Cardiac fibroblast (primary cell): ENCODE results near the gene ZNF529.

Experiments used
- DNase-seq, 2 donors: peaks; one replicate each; pipeline versions ENCODE4 v3.0.0 to v3.0.0-alpha.2; 2010; ENCODE audit warnings: low read depth in 2 of 2
- H3K4me3 ChIP-seq, 2 donors: replicated peaks in 1 of 2; 1 replicate in 1 of 2; 2 replicates in 1 of 2; pipeline ENCODE4 v1.5.1; 2011; ENCODE audit warnings: low read depth in 2 of 2, low read length in 2 of 2, mild to moderate bottlenecking in 2 of 2, moderate library complexity in 1 of 2
- TF ChIP-seq, protein P1 (sequence below): IDR thresholded peaks from one replicate; pipeline ENCODE4 v1.5.1; 2011; ENCODE audit warnings: low read depth, mild to moderate bottlenecking, low read length, inconsistent platforms

Gene ZNF529

DNA sequence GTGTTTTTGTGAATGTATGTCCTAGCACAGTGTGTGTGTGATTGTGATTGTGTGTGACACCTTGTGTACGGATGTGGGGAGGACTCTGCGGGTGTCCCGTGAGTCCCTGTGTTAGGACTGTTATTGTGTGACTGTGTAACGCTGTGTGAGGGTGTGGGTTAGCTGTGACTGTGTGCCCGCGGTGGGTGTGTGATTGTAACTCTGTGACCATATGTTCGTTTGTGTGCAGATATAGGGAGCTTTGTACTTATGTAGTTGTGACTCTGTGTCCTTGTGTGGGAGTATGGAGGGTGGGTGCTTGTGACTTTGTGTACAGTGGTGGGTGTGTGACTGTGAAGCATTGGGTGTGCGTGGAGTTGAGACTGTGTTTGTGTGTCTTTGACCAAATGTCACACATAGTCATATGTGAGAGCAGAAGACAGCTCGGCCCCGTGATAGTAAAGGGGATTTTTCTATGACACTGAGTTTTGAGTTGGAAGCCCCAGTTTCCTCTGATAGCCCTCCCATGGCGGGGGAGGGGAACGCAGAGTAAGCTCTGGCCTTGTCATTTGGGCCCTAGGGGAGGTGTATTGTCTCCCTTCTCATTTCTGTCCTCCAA lies 44.1 kb downstream of the ZNF529 start:
- peak overlapping the region; percentile 66 to 76 for H3K4me3 ChIP-seq
- DNase-seq = no peak
- TF ChIP-seq, protein P1, sequence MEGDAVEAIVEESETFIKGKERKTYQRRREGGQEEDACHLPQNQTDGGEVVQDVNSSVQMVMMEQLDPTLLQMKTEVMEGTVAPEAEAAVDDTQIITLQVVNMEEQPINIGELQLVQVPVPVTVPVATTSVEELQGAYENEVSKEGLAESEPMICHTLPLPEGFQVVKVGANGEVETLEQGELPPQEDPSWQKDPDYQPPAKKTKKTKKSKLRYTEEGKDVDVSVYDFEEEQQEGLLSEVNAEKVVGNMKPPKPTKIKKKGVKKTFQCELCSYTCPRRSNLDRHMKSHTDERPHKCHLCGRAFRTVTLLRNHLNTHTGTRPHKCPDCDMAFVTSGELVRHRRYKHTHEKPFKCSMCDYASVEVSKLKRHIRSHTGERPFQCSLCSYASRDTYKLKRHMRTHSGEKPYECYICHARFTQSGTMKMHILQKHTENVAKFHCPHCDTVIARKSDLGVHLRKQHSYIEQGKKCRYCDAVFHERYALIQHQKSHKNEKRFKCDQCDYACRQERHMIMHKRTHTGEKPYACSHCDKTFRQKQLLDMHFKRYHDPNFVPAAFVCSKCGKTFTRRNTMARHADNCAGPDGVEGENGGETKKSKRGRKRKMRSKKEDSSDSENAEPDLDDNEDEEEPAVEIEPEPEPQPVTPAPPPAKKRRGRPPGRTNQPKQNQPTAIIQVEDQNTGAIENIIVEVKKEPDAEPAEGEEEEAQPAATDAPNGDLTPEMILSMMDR = no peak

DNA sequence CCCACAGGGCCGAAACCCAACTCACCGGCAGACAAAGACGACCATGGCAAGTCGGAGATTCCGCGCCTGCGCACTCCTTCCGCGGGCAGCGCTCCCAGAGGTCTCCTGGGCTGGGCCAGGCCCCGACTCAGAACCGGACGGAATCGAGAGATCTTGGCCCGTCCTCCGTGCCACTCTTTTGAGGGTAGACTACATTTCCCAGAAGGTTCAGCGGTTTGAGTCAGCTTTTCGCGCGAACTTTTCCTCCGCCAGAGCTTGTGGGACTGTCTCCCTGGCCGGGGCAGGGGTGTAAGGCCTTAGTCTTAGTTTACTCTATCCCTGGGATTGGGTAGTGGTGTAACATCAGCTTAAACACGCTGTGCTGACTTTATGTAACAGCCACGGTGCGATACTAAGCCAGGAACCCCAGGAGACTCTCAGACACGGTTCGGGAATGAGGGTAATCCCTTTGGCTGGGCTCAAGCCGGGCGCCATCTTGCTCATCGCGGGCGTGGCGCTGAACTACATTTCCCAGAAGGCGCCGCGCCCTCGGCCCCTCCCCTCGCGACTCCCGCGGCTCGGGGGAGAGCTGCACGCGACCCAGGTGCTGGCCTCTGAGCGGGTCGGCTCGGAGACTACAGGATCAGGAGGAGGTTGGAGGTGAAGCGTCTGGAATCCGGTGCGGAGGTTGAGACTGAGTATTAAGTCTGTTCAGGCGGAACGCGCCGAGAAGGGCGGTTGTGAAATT lies 44.7 kb downstream of the ZNF529 start, which contains the start of gene ZNF260:
Gene ZNF260, minus strand, starts transcription at position 78 of the 727 bp plus-strand sequence. CDS start 13,033 bp downstream, outside the sequence.
- DNase-seq = peak; percentile 98 to 99
- peak within 1 kb of the TSS; percentile 66 to 76 for H3K4me3 ChIP-seq
- TF ChIP-seq, protein P1 = peak; percentile 6

DNA sequence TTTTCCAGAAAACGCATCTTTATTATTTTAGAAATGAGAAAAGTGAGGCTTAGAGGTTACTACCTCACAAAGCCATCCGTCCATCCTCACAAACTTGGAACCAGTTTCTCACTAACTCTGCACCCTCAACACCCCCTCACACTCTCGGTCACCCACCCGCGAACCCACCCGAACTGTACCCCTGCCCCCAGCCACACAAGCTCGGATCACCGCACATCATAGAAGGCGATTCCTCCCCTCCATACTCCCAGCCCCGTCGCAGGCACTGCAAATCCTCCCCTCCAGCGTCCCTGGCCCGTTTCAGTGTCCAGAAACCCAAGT lies 45.3 kb downstream of the ZNF529 start:
- TF ChIP-seq, protein P1 = no peak
- H3K4me3 ChIP-seq = peak overlapping the region; percentile 66 to 76
- DNase-seq = no peak

DNA sequence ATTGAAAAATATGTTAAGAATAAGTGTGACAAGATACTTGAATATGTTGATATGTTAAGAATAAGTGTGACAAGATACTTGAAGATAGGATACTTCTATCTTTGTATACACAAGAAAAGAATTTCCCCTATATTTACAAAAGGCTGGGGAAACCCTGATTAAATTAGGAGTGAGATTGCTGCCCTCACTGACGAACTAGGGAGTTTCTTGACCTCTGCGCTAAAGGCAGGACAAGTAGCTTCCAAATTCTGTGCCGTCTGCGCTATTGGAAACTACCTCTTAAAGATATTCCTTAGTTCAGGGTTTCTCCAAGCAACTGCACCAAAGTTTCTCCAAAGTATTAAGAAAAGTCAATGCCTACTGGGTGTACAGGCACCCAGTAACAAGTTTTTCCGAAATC lies 45.8 kb downstream of the ZNF529 start:
- TF ChIP-seq, protein P1 = no peak
- peak overlapping the region; percentile 66 to 76 for H3K4me3 ChIP-seq
- peak; percentile 18 to 22 for DNase-seq

DNA sequence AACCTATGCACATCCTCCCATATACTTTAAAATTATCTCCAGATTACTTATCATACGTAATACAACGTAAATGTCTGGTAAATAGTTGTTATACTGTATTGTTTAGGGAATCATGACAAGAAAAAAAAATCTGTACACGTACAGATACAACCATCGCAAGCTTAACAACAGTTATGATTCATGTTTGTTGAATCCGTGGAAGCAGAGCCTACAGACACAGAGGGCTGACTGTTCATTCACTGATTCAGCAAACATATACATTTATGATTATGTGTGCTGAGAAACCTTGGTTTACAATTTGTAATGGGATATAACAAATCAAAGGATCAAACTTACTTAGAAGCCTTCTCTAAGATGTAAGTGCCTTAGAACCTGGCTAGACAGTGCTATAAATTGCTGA lies 46.5 kb downstream of the ZNF529 start:
- peak in 1 of 2 donors; percentile 39 for DNase-seq

DNA sequence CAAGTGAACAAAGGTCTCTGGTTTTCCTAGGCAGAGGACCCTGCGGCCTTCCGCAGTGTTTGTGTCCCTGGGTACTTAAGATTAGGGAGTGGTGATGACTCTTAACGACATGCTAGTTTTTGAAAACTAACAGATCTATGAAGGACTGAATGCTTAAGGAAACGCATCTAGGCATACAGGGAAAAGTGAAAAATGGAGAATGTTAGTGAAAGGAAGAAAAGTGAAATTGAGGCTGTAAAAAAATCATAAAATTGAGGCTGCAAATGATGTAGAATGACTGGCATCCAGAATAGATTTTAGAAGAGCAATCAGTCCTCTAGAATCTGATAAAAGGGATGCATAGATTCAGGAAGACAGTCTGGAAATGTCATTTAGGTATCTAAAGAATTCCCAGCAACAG lies 48.5 kb downstream of the ZNF529 start:
- TF ChIP-seq, protein P1 = no peak
- no peak overlapping the region for H3K4me3 ChIP-seq

More for the DNA sequence above, 46.5 kb downstream of the ZNF529 start:
- TF ChIP-seq, protein P1 = no peak
- H3K4me3 ChIP-seq = peak overlapping the region in 1 of 2 donors; percentile 15

More for the DNA sequence above, 48.5 kb downstream of the ZNF529 start:
- DNase-seq = no peak
